ENCODE data around the gene SPATA31A6. TPM values are rescaled to one million over a fixed set of nuclear protein-coding genes. Genes with fewer than 3 reads are reported as not detected.

The SPATA31A6 gene
- not detected for total RNA-seq

GRCh38 chr9:42183359-42183758 is at the start of gene SPATA31A6:
Gene SPATA31A6 (plus strand): TSS chr9:42183659. CDS start chr9:42183688, 29 bp downstream.

Small RNA genes lying within 50 kb of the gene (small RNA-seq; reads per million reads assigned to genes)
- not detected for gene AL445584.3 (ENCODE audit: low replicate concordance)

Other genes starting within 250 kb of the SPATA31A6 start
- 16.5 TPM for gene CNTNAP3B, start 54.2 kb upstream of the SPATA31A6 start, total RNA-seq

Data from metanephros (tissue), 2 donors.